HCT116 (cell line): ENCODE measurements around the gene C1GALT1C1L. TPM values are rescaled to one million over a fixed set of nuclear protein-coding genes. Genes with fewer than 3 reads are reported as not detected.
"Not testable (repeated sequence)": the region's sequence is repeated elsewhere in the genome, so short reads cannot be mapped to it uniquely, and the experiment has no call there.

Experiments
- ATAC-seq: fragments of 200-7000 bp; cut with Tn5 transposase; 2 replicates; pipeline ENCODE4 v1.9.1; 2020; ENCODE audit warnings: mild to moderate bottlenecking, moderate library complexity
- BruUV-seq: library from RNA; stranded (reverse); fragments of 400-500 nt; replicated peaks from 2 replicates; lab custom pipeline; 2021; lab: Mats Ljungman, UMichigan
- CTCF ChIA-PET: fragments of 300-600 bp; sonication (Branson Sonifier 250); formaldehyde crosslinking; loops from one replicate; lab custom pipeline; 2021; ENCODE audit warnings: antibody characterized with exemption; lab: Charles Lee
- POLR2A ChIA-PET: fragments of 300-600, 350-600 bp; sonication (Branson Sonifier 250); formaldehyde crosslinking; loops from one replicate; lab custom pipeline; 2021; ENCODE audit warnings: antibody characterized with exemption; lab: Charles Lee
- RAD21 ChIA-PET, 2 experiments: fragments of 300-600 bp; sonication (Branson Sonifier 250); formaldehyde crosslinking; loops; one replicate each; lab custom pipeline; 2023; ENCODE audit warnings: low total read pairs in 2 of 2; ENCODE audit not compliant: uncharacterized antibody in 2 of 2, unreplicated experiment in 2 of 2, low non-redundant PET in 1 of 2; lab: Charles Lee
- DNase-seq: peaks from one replicate; pipeline ENCODE4 v3.0.0-alpha.2; 2010; ENCODE audit warnings: low read depth, low spot score
- H2AFZ ChIP-seq: fragments of 200-600 bp; shearing (Covaris generic), sonication (generic); 2 replicates; pipeline ENCODE4 v1.6.1; 2017; ENCODE audit warnings: low read depth, mixed run types, mixed read lengths, antibody characterized with exemption, low read length; ENCODE audit not compliant: poor library complexity, severe bottlenecking
- H3K27ac ChIP-seq: 2 replicates; pipeline ENCODE4 v1.5.1; 2012; ENCODE audit warnings: low read depth, low read length
- H3K27me3 ChIP-seq: fragments of 200-600 bp; sonication (generic); 2 replicates; pipeline ENCODE4 v1.6.1; 2016; ENCODE audit warnings: mixed run types, low read length, mixed read lengths; ENCODE audit not compliant: insufficient read depth
- H3K36me3 ChIP-seq, 2 experiments: fragments of 200-500 bp in 1 of 2; fragments of 200-600 bp in 1 of 2; sonication (Bioruptor generic) in 1 of 2; sonication (generic) in 1 of 2; 2 replicates each; pipeline versions ENCODE4 v1.5.1 to v1.6.1; 2014 to 2016; ENCODE audit warnings: low read length in 2 of 2, inconsistent platforms in 1 of 2, mixed read lengths in 1 of 2, mixed run types in 1 of 2; ENCODE audit not compliant: insufficient read depth in 2 of 2, control insufficient read depth in 1 of 2
- H3K4me1 ChIP-seq, 2 experiments: fragments of 200-600 bp in 1 of 2; sonication (generic) in 1 of 2; 2 replicates each; pipeline versions ENCODE4 v1.5.1 to v1.6.1; 2012 to 2017; ENCODE audit warnings: low read length in 2 of 2, inconsistent platforms in 1 of 2, mild to moderate bottlenecking in 1 of 2, mixed read lengths in 1 of 2, mixed run types in 1 of 2, moderate library complexity in 1 of 2; ENCODE audit not compliant: insufficient read depth in 2 of 2, control insufficient read depth in 1 of 2
- H3K4me2 ChIP-seq: fragments of 200-600 bp; sonication (generic); 2 replicates; pipeline ENCODE4 v1.6.1; 2017; ENCODE audit warnings: mixed run types, low read length, mixed read lengths
- H3K4me3 ChIP-seq, 2 experiments: fragments of 200-600 bp in 1 of 2; sonication (generic) in 1 of 2; replicated peaks in 1 of 2; 2 replicates each; pipeline ENCODE4 v1.5.1; 2011 to 2016; ENCODE audit warnings: low read length in 2 of 2, control low read depth in 1 of 2, low read depth in 1 of 2, mild to moderate bottlenecking in 1 of 2, mixed read lengths in 1 of 2, mixed run types in 1 of 2
- H3K79me2 ChIP-seq: fragments of 200-600 bp; sonication (generic); 2 replicates; pipeline ENCODE4 v1.6.1; 2017; ENCODE audit warnings: mild to moderate bottlenecking, mixed run types, low read length, moderate library complexity, mixed read lengths; ENCODE audit not compliant: insufficient read depth
- H3K9ac ChIP-seq: fragments of 200-600 bp; sonication (generic); 2 replicates; pipeline ENCODE4 v1.6.1; 2016; ENCODE audit warnings: low read length, mixed read lengths
- H3K9me2 ChIP-seq: fragments of 200-600 bp; sonication (generic), shearing (Covaris generic); 2 replicates; pipeline ENCODE4 v1.6.1; 2017; ENCODE audit warnings: mixed run types, mild to moderate bottlenecking, moderate library complexity; ENCODE audit not compliant: insufficient read depth
- H3K9me3 ChIP-seq, 2 experiments: fragments of 200-500 bp in 1 of 2; fragments of 200-600 bp in 1 of 2; sonication (Bioruptor generic) in 1 of 2; sonication (generic) in 1 of 2; 2 replicates each; pipeline ENCODE4 v1.6.1; 2014 to 2017; ENCODE audit warnings: low read length in 2 of 2, mixed read lengths in 2 of 2, inconsistent platforms in 1 of 2, low read depth in 1 of 2, mild to moderate bottlenecking in 1 of 2, mixed run types in 1 of 2, moderate library complexity in 1 of 2; ENCODE audit not compliant: control insufficient read depth in 1 of 2, insufficient read depth in 1 of 2
- H4K20me1 ChIP-seq: fragments of 200-600 bp; sonication (generic), shearing (Covaris generic); 2 replicates; pipeline ENCODE4 v1.6.1; 2017; ENCODE audit warnings: mixed run types, mild to moderate bottlenecking, moderate library complexity; ENCODE audit not compliant: insufficient read depth
- CBX3 ChIP-seq: IDR thresholded peaks from 2 replicates; pipeline ENCODE4 v1.6.1; 2012; ENCODE audit warnings: low read depth
- EGR1 ChIP-seq: IDR thresholded peaks from 2 replicates; pipeline ENCODE4 v1.6.1; 2012; ENCODE audit warnings: low read depth
- EZH2 ChIP-seq: fragments of 200-600 bp; sonication (generic); IDR thresholded peaks from 2 replicates; pipeline ENCODE4 v1.6.1; 2017; ENCODE audit warnings: antibody characterized with exemption, mixed run types
- EZH2phosphoT487 ChIP-seq: fragments of 200-600 bp; IDR thresholded peaks from 2 replicates; pipeline ENCODE4 v1.6.1; 2018; ENCODE audit warnings: antibody characterized with exemption, borderline replicate concordance
- FOSL1 ChIP-seq: IDR thresholded peaks from 2 replicates; pipeline ENCODE4 v1.6.1; 2012; ENCODE audit warnings: low read depth
- JUND ChIP-seq: IDR thresholded peaks from 2 replicates; pipeline ENCODE4 v1.6.1; 2012
- POLR2A ChIP-seq: IDR thresholded peaks from 2 replicates; pipeline ENCODE4 v1.7.0; 2011; ENCODE audit warnings: borderline replicate concordance; ENCODE audit not compliant: insufficient read depth, insufficient read length; ENCODE audit errors: extremely low read depth
- REST ChIP-seq: IDR thresholded peaks from 2 replicates; pipeline ENCODE4 v1.6.1; 2012; ENCODE audit warnings: low read depth
- SRF ChIP-seq: IDR thresholded peaks from 2 replicates; pipeline ENCODE4 v1.6.1; 2012; ENCODE audit warnings: low read depth
- ZNF274 ChIP-seq: fragments of 200-500 bp; sonication (Bioruptor generic); IDR thresholded peaks from 2 replicates; pipeline ENCODE4 v1.6.1; 2014; ENCODE audit warnings: mild to moderate bottlenecking, low read depth, low read length, inconsistent platforms
- intact Hi-C: fragments of 100-400 bp; cut with micrococcal nuclease; formaldehyde crosslinking; loops from 2 replicates; pipeline ENCODE4 v1.10.0; 2022
- total RNA-seq: library from RNA; stranded (reverse); gene quantifications from one replicate; pipeline ENCODE4 v1.2.1, GENCODE V29; 2021; ENCODE audit not compliant: unreplicated experiment

Gene C1GALT1C1L
- total RNA-seq, 1 experiment from 2014 or later: 0.20 TPM

- intact Hi-C loops: no loop called here
- RAD21 ChIA-PET: no interaction called here
- no peaks in the 10 kb centered on the region for H4K20me1 ChIP-seq
- CTCF ChIA-PET: no interaction called here
- DNase-seq (no peak), ATAC-seq (no peak)
- no peak overlapping the region for H2AFZ ChIP-seq
- H3K9me3 ChIP-seq: no peaks in the 10 kb centered on the region
- no peaks in the 10 kb centered on the region for H3K79me2 ChIP-seq
- no peaks in the 10 kb centered on the region for H3K27me3 ChIP-seq
- no peak overlapping the region for H3K9ac ChIP-seq
- H3K4me1 ChIP-seq: no peaks in the 10 kb centered on the region
- H3K4me2 ChIP-seq: no peak overlapping the region
- POLR2A ChIA-PET: no interaction called here
- no TSS peak for BruUV-seq
- TF ChIP-seq EZH2phosphoT487: no peak
- no peak for TF ChIP-seq EGR1
- no peak for TF ChIP-seq CBX3
- TF ChIP-seq REST: no peak
- no peak for TF ChIP-seq SRF
- no peak for TF ChIP-seq JUND
- TF ChIP-seq EZH2: no peak
- TF ChIP-seq ZNF274: no peak
- TF ChIP-seq FOSL1: no peak
- TF ChIP-seq POLR2A: no peak
- no peaks in the 10 kb centered on the region for H3K9me2 ChIP-seq
- H3K4me3 ChIP-seq: no peak overlapping the region
- no peak overlapping the region for H3K27ac ChIP-seq
- H3K36me3 ChIP-seq: no peaks in the 10 kb centered on the region
These were observed 9.1 kb upstream of the C1GALT1C1L start for GRCh38 chr2:43685357-43685756.

GRCh38 chr2:43677783-43678182, 1.6 kb upstream of the C1GALT1C1L start:
- H2AFZ ChIP-seq, POLR2A ChIA-PET, ATAC-seq, H3K9me2 ChIP-seq, H3K27me3 ChIP-seq, H3K27ac ChIP-seq, H3K9me3 ChIP-seq, DNase-seq, CTCF ChIA-PET, H3K79me2 ChIP-seq, H3K36me3 ChIP-seq, H4K20me1 ChIP-seq, H3K9ac ChIP-seq, H3K4me2 ChIP-seq, RAD21 ChIA-PET, H3K4me3 ChIP-seq, intact Hi-C loops, H3K4me1 ChIP-seq, BruUV-seq: not testable (repeated sequence)
